RWPE1 (cell line): Measurements from ENCODE around the gene EEPD1.

Source experiments
- CTCF ChIA-PET: fragments of 350-600 bp; sonication (Branson Sonifier 250); formaldehyde crosslinking; extraction: SDS; loops from one replicate; lab custom pipeline; 2021; lab: Yijun Ruan, JAX
- POLR2A ChIA-PET: fragments of 400-600 bp; formaldehyde crosslinking; extraction: SDS; loops from one replicate; lab custom pipeline; 2020; ENCODE audit warnings: antibody characterized with exemption; ENCODE audit not compliant: low non-redundant PET; lab: Yijun Ruan, JAX
- DNase-seq: peaks from one replicate; pipeline ENCODE4 v3.0.0; 2012; ENCODE audit warnings: low spot score
- H3K27ac ChIP-seq: fragments of 450-650 bp; 2 replicates; pipeline ENCODE4 v1.5.1; 2017
- TF ChIP-seq, protein P1 (sequence below): fragments of 450-650 bp; conservative IDR thresholded peaks from 2 replicates; pipeline ENCODE4 v1.5.1; 2017; ENCODE audit warnings: low read depth, mild to moderate bottlenecking

The EEPD1 gene

DNA sequence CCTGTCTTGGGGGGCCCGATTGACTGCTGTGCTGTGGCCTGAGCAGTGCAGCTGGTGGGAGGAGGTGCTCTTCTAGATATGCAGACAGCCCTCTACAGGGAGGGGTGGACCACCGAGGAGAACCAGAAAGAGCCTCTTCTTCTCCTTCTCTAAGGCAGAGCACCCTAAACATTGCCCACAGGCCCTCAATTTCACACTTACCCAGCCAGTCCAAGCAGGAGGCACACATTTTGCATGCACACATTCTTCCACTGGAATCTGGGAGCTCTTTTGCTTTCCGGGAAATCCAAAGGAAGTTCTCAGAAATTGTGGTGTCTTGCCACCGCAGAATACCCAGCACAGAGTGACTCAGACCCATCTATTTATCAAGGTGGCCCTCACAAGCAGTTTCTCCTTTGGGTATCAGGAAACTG is 45.8 kb downstream of the EEPD1 start:
- no peak for DNase-seq
- POLR2A ChIA-PET, result no interaction called here
- CTCF ChIA-PET, result interaction anchor here (0.7 kb wide), 1 partner anchor 215 kb away, joined by 5 read pairs; no protein-coding TSS in a partner anchor
- TF ChIP-seq, protein P1, sequence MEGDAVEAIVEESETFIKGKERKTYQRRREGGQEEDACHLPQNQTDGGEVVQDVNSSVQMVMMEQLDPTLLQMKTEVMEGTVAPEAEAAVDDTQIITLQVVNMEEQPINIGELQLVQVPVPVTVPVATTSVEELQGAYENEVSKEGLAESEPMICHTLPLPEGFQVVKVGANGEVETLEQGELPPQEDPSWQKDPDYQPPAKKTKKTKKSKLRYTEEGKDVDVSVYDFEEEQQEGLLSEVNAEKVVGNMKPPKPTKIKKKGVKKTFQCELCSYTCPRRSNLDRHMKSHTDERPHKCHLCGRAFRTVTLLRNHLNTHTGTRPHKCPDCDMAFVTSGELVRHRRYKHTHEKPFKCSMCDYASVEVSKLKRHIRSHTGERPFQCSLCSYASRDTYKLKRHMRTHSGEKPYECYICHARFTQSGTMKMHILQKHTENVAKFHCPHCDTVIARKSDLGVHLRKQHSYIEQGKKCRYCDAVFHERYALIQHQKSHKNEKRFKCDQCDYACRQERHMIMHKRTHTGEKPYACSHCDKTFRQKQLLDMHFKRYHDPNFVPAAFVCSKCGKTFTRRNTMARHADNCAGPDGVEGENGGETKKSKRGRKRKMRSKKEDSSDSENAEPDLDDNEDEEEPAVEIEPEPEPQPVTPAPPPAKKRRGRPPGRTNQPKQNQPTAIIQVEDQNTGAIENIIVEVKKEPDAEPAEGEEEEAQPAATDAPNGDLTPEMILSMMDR, result no peak
- H3K27ac ChIP-seq, result no peak overlapping the region

DNA sequence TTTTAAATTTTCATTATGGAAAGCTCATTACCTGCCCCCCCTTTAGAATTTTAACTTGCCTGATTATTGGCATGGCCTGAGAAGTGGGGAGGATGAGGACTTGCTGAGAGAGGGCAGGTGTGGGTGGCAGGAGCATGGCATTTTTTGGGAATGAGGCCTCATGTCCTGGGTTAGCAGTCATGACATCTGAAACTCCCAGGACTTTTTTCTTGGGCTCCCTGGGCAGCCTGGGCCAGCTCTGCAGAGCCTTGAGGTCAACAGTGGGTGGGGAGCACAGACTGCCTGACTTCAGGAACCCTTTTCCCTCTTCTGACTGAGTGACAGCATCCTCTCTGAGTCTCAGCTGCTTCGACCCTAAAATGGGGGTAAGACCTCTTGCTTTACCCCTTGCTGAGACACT is 46.3 kb downstream of the EEPD1 start:
- CTCF ChIA-PET, result no interaction called here

DNA sequence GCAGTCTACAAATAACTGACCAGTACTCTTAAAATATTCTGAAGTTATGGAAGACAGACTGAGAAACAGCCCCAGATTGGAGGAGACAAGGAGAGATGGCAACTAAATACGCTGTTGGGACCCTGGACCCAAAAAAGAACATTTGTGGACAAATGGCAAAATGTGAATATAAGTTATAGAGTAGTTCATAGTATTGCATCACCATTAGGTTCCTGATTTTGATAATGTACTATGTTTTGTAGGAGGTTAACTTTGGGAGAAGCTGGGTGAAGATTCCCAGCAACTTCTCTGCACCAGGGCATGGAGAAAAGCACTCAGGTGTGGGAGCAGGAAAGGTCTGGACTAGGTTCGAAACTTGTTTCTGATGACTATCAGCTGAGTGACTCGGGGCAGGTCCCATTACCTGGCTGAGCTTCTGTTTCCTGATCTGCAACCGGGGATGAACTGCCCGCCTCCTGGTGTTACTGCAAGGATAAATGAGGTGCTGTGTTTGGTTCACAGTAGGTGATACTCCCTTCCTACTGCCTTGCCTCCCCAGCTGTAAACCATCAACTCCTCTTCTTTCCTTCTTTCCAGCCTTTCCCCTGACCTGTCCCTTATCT is 48.2 kb downstream of the EEPD1 start:
- POLR2A ChIA-PET, result no interaction called here
- no peak overlapping the region for H3K27ac ChIP-seq
- CTCF ChIA-PET, result no interaction called here
- TF ChIP-seq, protein P1, result no peak
- no peak for DNase-seq

More for the DNA sequence above, 46.3 kb downstream of the EEPD1 start:
- H3K27ac ChIP-seq, result no peak overlapping the region
- DNase-seq, result no peak
- POLR2A ChIA-PET, result no interaction called here
- TF ChIP-seq, protein P1, result no peak

DNA sequence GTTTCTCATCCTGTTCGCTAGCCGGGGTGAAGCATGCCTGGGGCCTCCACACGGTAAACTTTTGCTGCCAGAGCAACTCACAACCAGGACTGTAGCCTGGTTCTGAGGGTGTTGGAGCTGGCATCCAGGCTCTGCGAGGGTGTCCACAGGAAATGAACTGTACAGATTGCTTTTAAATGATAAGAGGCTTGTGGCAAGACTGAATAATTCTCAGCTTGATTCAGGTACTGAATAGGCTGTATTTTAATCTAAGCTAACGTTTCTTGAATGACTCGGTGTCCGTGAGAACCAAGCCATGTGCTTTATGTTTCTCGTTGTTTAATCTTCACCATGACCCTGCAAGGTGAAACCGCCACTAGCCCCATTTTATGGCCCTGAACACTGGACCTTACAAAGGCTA is 49.3 kb downstream of the EEPD1 start:
- DNase-seq, result no peak
- H3K27ac ChIP-seq, result no peak overlapping the region
- CTCF ChIA-PET, result interaction anchor here (0.7 kb wide), 1 partner anchor 28 kb away, joined by 3 read pairs; no protein-coding TSS in a partner anchor
- POLR2A ChIA-PET, result no interaction called here
- TF ChIP-seq, protein P1, result no peak

DNA sequence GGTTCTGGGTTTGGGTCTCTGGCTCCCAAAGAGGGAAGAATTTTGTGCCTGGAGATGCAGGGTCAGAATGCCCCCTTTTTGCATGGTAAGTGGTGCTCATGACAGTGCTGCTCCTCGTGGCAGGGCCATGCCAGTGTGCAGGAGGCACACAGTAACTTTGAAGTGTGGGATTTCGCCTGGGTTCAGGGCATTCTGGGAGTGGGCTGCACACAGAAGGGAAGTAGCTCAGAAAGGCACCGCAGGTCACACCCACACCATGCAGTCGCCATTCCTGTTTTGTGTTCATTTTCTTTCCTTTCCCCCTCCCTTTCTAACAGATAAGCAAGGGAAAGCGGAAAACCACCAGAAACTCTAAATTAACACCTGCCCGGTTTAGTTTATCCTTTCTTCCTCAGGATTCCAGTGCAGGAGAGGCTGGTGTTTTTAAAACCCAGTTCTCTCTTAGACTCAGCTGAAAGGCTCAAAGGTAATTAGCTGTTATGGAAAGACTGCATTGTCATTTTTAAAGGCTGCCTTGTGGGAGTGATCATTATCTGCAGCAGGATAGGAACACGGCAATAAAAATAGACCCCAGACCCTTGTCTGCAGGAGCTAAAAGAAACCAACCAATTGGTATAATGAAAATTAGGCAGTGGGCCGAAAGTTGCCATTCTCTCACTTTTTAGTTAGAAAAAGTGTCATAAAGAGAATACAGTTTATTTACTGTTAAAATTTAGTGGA is 50.2 kb downstream of the EEPD1 start:
- DNase-seq, result no peak
- ChIA-PET CTCF (interaction anchor here (0.6 to 0.7 kb wide), 2 partner anchors 27 to 263 kb away, joined by 3 to 6 read pairs; no protein-coding TSS in a partner anchor), POLR2A (no interaction called here)
- H3K27ac ChIP-seq, result no peak overlapping the region
- TF ChIP-seq, protein P1, result no peak

DNA sequence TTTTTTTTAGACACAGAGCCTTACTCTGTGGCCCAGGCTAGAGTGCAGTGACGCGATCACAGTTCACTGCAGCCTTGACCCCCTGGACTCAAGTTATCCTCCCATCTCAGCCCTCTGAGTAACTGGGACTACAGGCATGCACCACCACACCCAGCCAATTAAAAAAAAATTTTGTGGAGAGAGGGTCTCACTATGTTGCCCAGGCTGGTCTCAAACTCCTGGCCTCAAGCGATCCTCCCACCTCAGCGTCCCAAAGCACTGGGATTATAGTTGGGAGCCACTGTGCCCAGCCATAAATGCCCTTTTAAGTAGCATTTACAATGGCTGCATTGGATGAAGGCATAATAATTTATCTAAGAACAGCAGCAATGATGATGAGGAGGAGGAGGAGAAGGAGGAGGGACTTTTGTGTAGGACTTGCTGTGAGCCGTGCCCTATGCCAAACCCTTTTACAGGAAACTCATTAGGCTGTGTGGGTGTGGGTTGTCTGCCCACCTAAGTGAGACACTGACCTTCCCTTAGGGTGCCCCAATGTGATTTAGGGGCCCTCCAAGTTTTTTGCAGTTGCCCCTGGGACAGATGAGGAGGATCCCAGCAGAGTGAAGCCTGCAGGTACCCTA is 51.1 kb downstream of the EEPD1 start:
- no peak overlapping the region for H3K27ac ChIP-seq
- POLR2A ChIA-PET, result no interaction called here
- DNase-seq, result no peak
- CTCF ChIA-PET, result interaction anchor here (0.6 kb wide), 1 partner anchor 264 kb away, joined by 6 read pairs; no protein-coding TSS in a partner anchor
- TF ChIP-seq, protein P1, result no peak
